Neural cell (in vitro differentiated cells): Measurements from ENCODE around the gene PGR. TPM values are rescaled to one million over a fixed set of nuclear protein-coding genes. Genes with fewer than 3 reads are reported as not detected.

Source experiments
- H2AFZ ChIP-seq: fragments of 200-600, 300-800 bp; sonication (generic), shearing (Covaris generic); 2 replicates; pipeline ENCODE4 v1.6.0; 2014; ENCODE audit warnings: low read depth, mild to moderate bottlenecking, antibody characterized with exemption, low read length, moderate library complexity
- H3F3A ChIP-seq: fragments of 200-600 bp; shearing (Covaris generic); 2 replicates; pipeline ENCODE4 v1.6.1; 2016; ENCODE audit warnings: mild to moderate bottlenecking, moderate library complexity, mixed read lengths, antibody characterized with exemption, low read length; ENCODE audit not compliant: insufficient read depth, poor library complexity, severe bottlenecking
- H3K27ac ChIP-seq: fragments of 200-600, 300-800 bp; sonication (generic), shearing (Covaris generic); 2 replicates; pipeline ENCODE4 v1.5.1; 2014; ENCODE audit warnings: mild to moderate bottlenecking, low read length, moderate library complexity
- H3K27me3 ChIP-seq: fragments of 300-800, 200-600 bp; sonication (generic), shearing (Covaris generic); 2 replicates; pipeline ENCODE4 v1.6.0; 2014; ENCODE audit warnings: mild to moderate bottlenecking, low read depth, low read length, moderate library complexity; ENCODE audit not compliant: insufficient read depth
- H3K36me3 ChIP-seq: fragments of 300-800, 200-600 bp; sonication (generic), shearing (Covaris generic); 2 replicates; pipeline ENCODE4 v1.5.1; 2014; ENCODE audit warnings: mild to moderate bottlenecking, antibody characterized with exemption, low read length, moderate library complexity; ENCODE audit not compliant: insufficient read depth
- H3K4me2 ChIP-seq: fragments of 300-800, 200-600 bp; sonication (generic), shearing (Covaris generic); 2 replicates; pipeline ENCODE4 v1.6.0; 2014; ENCODE audit warnings: mild to moderate bottlenecking, low read length
- H3K4me3 ChIP-seq: fragments of 300-800, 200-600 bp; sonication (generic), shearing (Covaris generic); 2 replicates; pipeline ENCODE4 v1.5.1; 2014; ENCODE audit warnings: mild to moderate bottlenecking, low read length, moderate library complexity
- H3K79me2 ChIP-seq: fragments of 200-600 bp; shearing (Covaris generic); replicated peaks from 2 replicates; pipeline ENCODE4 v1.6.0; 2014; ENCODE audit warnings: mild to moderate bottlenecking, low read length, moderate library complexity; ENCODE audit not compliant: insufficient read depth
- H3K9ac ChIP-seq: fragments of 300-800, 200-600 bp; sonication (generic), shearing (Covaris generic); 2 replicates; pipeline ENCODE4 v1.6.1; 2016; ENCODE audit warnings: mild to moderate bottlenecking, low read length, mixed read lengths
- H3K9me2 ChIP-seq: fragments of 200-600 bp; shearing (Covaris generic); 2 replicates; pipeline ENCODE4 v1.6.1; 2016; ENCODE audit warnings: mild to moderate bottlenecking, low read length, mixed read lengths; ENCODE audit not compliant: insufficient read depth
- H3K9me3 ChIP-seq: fragments of 200-600, 300-800 bp; sonication (generic), shearing (Covaris generic); 2 replicates; pipeline ENCODE4 v1.6.1; 2016; ENCODE audit warnings: mild to moderate bottlenecking, mixed run types, low read length, moderate library complexity, mixed read lengths
- H4K20me1 ChIP-seq: fragments of 200-600 bp; shearing (Covaris generic); 2 replicates; pipeline ENCODE4 v1.6.1; 2016; ENCODE audit warnings: mild to moderate bottlenecking, mixed run types; ENCODE audit not compliant: insufficient read depth
- EP300 ChIP-seq: fragments of 450-650 bp; conservative IDR thresholded peaks from 2 replicates; pipeline ENCODE4 v1.6.1; 2014; ENCODE audit warnings: antibody characterized with exemption, mild to moderate bottlenecking, moderate library complexity; ENCODE audit not compliant: poor library complexity, severe bottlenecking
- EZH2 ChIP-seq: fragments of 200-600, 300-800 bp; shearing (Covaris generic), sonication (generic); IDR thresholded peaks from 2 replicates; pipeline ENCODE4 v1.6.1; 2014; ENCODE audit warnings: antibody characterized with exemption, low read length, borderline replicate concordance, mild to moderate bottlenecking; ENCODE audit not compliant: insufficient read depth, poor library complexity, severe bottlenecking
- MXI1 ChIP-seq: fragments of 450-650 bp; conservative IDR thresholded peaks from 2 replicates; pipeline ENCODE4 v1.6.1; 2014; ENCODE audit warnings: antibody characterized with exemption, mild to moderate bottlenecking; ENCODE audit not compliant: poor library complexity, severe bottlenecking
- POLR2AphosphoS5 ChIP-seq: IDR thresholded peaks from 2 replicates; pipeline ENCODE4 v1.6.1; 2012
- RAD21 ChIP-seq: fragments of 450-650 bp; conservative IDR thresholded peaks from 2 replicates; pipeline ENCODE4 v1.6.1; 2014; ENCODE audit warnings: antibody characterized with exemption, mild to moderate bottlenecking, moderate library complexity
- SMC3 ChIP-seq: fragments of 450-650 bp; conservative IDR thresholded peaks from 2 replicates; pipeline ENCODE4 v1.6.1; 2014; ENCODE audit warnings: antibody characterized with exemption, mild to moderate bottlenecking, moderate library complexity; ENCODE audit not compliant: poor library complexity
- TAF1 ChIP-seq: IDR thresholded peaks from 2 replicates; pipeline ENCODE4 v1.6.1; 2012; ENCODE audit warnings: low read depth
- polyA minus RNA-seq: library from RNA; depleted of rRNA, polyadenylated mRNA; stranded (reverse); fragments of >200 nt; gene quantifications from 2 replicates; pipeline ENCODE4 v1.2.3, GENCODE V29; 2014
- polyA plus RNA-seq: library from polyadenylated mRNA; depleted of rRNA; stranded (reverse); fragments of >200 nt; gene quantifications from 2 replicates; pipeline ENCODE4 v1.2.3, GENCODE V29; 2014
- TF ChIP-seq, protein P1 (sequence below): fragments of 450-650 bp; IDR thresholded peaks from 2 replicates; pipeline ENCODE4 v1.5.1; 2014; ENCODE audit warnings: antibody characterized with exemption, mild to moderate bottlenecking, moderate library complexity; ENCODE audit not compliant: poor library complexity, severe bottlenecking
- TF ChIP-seq, protein P2 (sequence below): IDR thresholded peaks from 2 replicates; pipeline ENCODE4 v1.6.1; 2012; ENCODE audit warnings: borderline replicate concordance

PGR gene
- polyA plus RNA-seq (not detected in 2 replicates), polyA minus RNA-seq (under 0.01 and 0.12 TPM in 2 replicates)

DNA sequence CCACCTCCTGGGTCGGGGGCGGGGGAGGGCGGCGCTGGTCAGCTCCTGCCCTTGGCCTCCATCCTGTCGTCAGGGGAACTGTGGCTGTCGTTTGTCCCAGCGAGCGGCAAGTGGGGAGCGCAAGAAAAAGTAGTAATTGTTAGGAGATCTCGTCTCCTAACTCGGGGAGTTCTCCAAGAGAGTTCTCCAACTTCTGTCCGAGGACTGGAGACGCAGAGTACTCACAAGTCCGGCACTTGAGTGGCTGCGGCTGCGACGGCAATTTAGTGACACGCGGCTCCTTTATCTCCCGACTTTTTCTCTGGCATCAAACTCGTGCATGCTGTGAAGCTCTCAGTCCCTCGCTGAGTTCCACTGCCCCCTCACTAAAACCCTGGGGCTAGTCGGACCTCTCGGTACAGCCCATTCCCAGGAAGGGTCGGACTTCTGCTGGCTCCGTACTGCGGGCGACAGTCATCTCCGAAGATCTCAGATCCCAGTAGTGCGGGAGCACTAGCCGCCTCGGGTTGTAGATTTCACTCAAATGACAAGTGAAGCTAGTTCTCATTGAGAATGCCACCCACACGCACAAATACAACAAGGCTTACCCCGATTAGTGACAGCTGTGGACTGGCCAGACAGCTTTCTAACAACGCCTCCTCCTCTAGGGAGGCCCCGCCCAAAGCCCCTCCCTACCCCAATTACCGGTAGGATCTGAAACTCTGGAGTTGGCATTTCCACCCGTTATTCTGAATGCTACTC lies at the start of gene PGR:
Gene PGR (minus strand): TSS at position 611 of the 741 bp plus-strand sequence. CDS start 743 bp downstream, outside the sequence.
- no peak within 1 kb of the TSS for H3K4me2 ChIP-seq
- no peak within 1 kb of the TSS for H2AFZ ChIP-seq
- no peaks in the 10 kb centered on the region for H3K9me2 ChIP-seq
- H3K27me3 ChIP-seq, result peaks cover 92% of the 10 kb centered on the region
- H3K36me3 ChIP-seq, result no peaks in the 10 kb centered on the region
- TF ChIP-seq, protein P1, sequence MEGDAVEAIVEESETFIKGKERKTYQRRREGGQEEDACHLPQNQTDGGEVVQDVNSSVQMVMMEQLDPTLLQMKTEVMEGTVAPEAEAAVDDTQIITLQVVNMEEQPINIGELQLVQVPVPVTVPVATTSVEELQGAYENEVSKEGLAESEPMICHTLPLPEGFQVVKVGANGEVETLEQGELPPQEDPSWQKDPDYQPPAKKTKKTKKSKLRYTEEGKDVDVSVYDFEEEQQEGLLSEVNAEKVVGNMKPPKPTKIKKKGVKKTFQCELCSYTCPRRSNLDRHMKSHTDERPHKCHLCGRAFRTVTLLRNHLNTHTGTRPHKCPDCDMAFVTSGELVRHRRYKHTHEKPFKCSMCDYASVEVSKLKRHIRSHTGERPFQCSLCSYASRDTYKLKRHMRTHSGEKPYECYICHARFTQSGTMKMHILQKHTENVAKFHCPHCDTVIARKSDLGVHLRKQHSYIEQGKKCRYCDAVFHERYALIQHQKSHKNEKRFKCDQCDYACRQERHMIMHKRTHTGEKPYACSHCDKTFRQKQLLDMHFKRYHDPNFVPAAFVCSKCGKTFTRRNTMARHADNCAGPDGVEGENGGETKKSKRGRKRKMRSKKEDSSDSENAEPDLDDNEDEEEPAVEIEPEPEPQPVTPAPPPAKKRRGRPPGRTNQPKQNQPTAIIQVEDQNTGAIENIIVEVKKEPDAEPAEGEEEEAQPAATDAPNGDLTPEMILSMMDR, result no peak
- peak; percentile 82 for TF ChIP-seq EZH2
- H3K9ac ChIP-seq, result no peak within 1 kb of the TSS
- no peaks in the 10 kb centered on the region for H3K79me2 ChIP-seq
- H3F3A ChIP-seq, result no peaks in the 10 kb centered on the region
- no peak within 1 kb of the TSS for H3K27ac ChIP-seq
- H3K9me3 ChIP-seq, result no peaks in the 10 kb centered on the region
- no peaks in the 10 kb centered on the region for H4K20me1 ChIP-seq
- H3K4me3 ChIP-seq, result peak within 1 kb of the TSS; percentile 68

DNA sequence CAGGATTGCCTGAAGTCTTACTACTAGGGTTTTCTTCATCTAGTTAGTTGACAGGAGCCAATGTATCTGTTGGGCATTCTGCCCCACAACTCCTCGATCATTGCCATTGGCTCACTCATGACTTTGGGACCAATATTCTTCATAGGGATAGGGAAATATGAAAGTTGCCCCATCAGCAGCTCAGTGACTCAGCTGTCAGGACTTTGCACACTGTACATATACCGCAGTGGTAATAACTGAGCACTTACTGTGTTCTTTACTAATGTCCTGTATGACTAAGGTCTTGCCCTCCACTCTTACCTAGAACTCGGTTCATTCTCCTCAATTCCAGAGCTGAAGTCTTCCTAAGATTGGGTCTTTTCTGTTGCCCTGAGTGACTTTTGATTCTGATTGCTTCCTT lies 46.8 kb upstream of the PGR start:
- no peaks in the 10 kb centered on the region for H3K79me2 ChIP-seq
- no peak overlapping the region for H3K9ac ChIP-seq
- H3K9me3 ChIP-seq, result no peaks in the 10 kb centered on the region
- no peak overlapping the region for H3K4me3 ChIP-seq
- H2AFZ ChIP-seq, result no peak overlapping the region
- H3K4me2 ChIP-seq, result no peak overlapping the region
- TF ChIP-seq TAF1 (no peak), RAD21 (no peak), EZH2 (no peak), EP300 (no peak), MXI1 (no peak), SMC3 (no peak), POLR2AphosphoS5 (no peak)
- TF ChIP-seq, protein P1, result no peak
- TF ChIP-seq, protein P2, sequence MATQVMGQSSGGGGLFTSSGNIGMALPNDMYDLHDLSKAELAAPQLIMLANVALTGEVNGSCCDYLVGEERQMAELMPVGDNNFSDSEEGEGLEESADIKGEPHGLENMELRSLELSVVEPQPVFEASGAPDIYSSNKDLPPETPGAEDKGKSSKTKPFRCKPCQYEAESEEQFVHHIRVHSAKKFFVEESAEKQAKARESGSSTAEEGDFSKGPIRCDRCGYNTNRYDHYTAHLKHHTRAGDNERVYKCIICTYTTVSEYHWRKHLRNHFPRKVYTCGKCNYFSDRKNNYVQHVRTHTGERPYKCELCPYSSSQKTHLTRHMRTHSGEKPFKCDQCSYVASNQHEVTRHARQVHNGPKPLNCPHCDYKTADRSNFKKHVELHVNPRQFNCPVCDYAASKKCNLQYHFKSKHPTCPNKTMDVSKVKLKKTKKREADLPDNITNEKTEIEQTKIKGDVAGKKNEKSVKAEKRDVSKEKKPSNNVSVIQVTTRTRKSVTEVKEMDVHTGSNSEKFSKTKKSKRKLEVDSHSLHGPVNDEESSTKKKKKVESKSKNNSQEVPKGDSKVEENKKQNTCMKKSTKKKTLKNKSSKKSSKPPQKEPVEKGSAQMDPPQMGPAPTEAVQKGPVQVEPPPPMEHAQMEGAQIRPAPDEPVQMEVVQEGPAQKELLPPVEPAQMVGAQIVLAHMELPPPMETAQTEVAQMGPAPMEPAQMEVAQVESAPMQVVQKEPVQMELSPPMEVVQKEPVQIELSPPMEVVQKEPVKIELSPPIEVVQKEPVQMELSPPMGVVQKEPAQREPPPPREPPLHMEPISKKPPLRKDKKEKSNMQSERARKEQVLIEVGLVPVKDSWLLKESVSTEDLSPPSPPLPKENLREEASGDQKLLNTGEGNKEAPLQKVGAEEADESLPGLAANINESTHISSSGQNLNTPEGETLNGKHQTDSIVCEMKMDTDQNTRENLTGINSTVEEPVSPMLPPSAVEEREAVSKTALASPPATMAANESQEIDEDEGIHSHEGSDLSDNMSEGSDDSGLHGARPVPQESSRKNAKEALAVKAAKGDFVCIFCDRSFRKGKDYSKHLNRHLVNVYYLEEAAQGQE, result no peak
- no peaks in the 10 kb centered on the region for H3K36me3 ChIP-seq
- H4K20me1 ChIP-seq, result no peaks in the 10 kb centered on the region
- H3K9me2 ChIP-seq, result no peaks in the 10 kb centered on the region
- no peaks in the 10 kb centered on the region for H3F3A ChIP-seq
- H3K27ac ChIP-seq, result no peak overlapping the region
- H3K27me3 ChIP-seq, result no peaks in the 10 kb centered on the region
